KOPT-K1 (cell line): ENCODE measurements around the gene FCRL5.

Source experiments
- H3K27ac ChIP-seq: fragments of 200-600 bp; sonication (generic); 2 replicates; pipeline ENCODE4 v1.5.1; 2016; ENCODE audit warnings: antibody characterized with exemption, mild to moderate bottlenecking, low read depth, low read length; ENCODE audit not compliant: poor library complexity, severe bottlenecking
- H3K36me3 ChIP-seq: fragments of 200-600 bp; sonication (generic); 2 replicates; pipeline ENCODE4 v1.5.1; 2017; ENCODE audit warnings: antibody characterized with exemption, mild to moderate bottlenecking, low read length, moderate library complexity; ENCODE audit not compliant: insufficient read depth
- H3K9me3 ChIP-seq: fragments of 200-600 bp; sonication (generic); 2 replicates; pipeline ENCODE4 v1.5.1; 2017; ENCODE audit warnings: antibody characterized with exemption, low read length, mild to moderate bottlenecking; ENCODE audit not compliant: insufficient read depth, poor library complexity, severe bottlenecking

The FCRL5 gene

GRCh38 chr1:157551694-157552693, at the start of gene FCRL5:
Gene FCRL5 (minus strand): TSS chr1:157552515. CDS start chr1:157552362, 153 bp downstream.
- no peaks in the 10 kb centered on the region for H3K36me3 ChIP-seq
- H3K27ac ChIP-seq = no peak within 1 kb of the TSS
- no peaks in the 10 kb centered on the region for H3K9me3 ChIP-seq

- Histone ChIP-seq H3K9me3 (no peaks in the 10 kb centered on the region), H3K36me3 (no peaks in the 10 kb centered on the region), H3K27ac (no peak overlapping the region)
These were observed 47.9 kb upstream of the FCRL5 start for GRCh38 chr1:157600236-157600635.

GRCh38 chr1:157597959-157598667, 45.8 kb upstream of the FCRL5 start, which contains the start of gene FCRL4:
Gene FCRL4 (minus strand): TSS chr1:157598085. CDS start chr1:157597944, 141 bp downstream.
- H3K27ac ChIP-seq = no peak within 1 kb of the TSS
- no peaks in the 10 kb centered on the region for H3K36me3 ChIP-seq
- H3K9me3 ChIP-seq = no peaks in the 10 kb centered on the region

GRCh38 chr1:157596384-157596783, 44.1 kb upstream of the FCRL5 start:
- Histone ChIP-seq H3K9me3 (no peaks in the 10 kb centered on the region), H3K36me3 (no peaks in the 10 kb centered on the region), H3K27ac (no peak overlapping the region)

- H3K36me3 ChIP-seq = no peaks in the 10 kb centered on the region
- peak overlapping the region; percentile 42 for H3K27ac ChIP-seq
- no peaks in the 10 kb centered on the region for H3K9me3 ChIP-seq
These were observed 43.0 kb upstream of the FCRL5 start for GRCh38 chr1:157595356-157595755.

- Histone ChIP-seq H3K27ac (no peak overlapping the region), H3K36me3 (no peaks in the 10 kb centered on the region), H3K9me3 (peaks cover 7% of the 10 kb centered on the region)
These were observed 33.7 kb upstream of the FCRL5 start for GRCh38 chr1:157585984-157586383.

GRCh38 chr1:157584503-157584902, 32.2 kb upstream of the FCRL5 start:
- H3K36me3 ChIP-seq = no peaks in the 10 kb centered on the region
- no peak overlapping the region for H3K27ac ChIP-seq
- H3K9me3 ChIP-seq = peaks cover 7% of the 10 kb centered on the region

GRCh38 chr1:157580828-157581210, 28.5 kb upstream of the FCRL5 start:
- Histone ChIP-seq H3K9me3 (peaks cover 7% of the 10 kb centered on the region), H3K27ac (no peak overlapping the region), H3K36me3 (no peaks in the 10 kb centered on the region)

GRCh38 chr1:157580179-157580827, 28.0 kb upstream of the FCRL5 start:
- Histone ChIP-seq H3K9me3 (peaks cover 7% of the 10 kb centered on the region), H3K27ac (no peak overlapping the region), H3K36me3 (no peaks in the 10 kb centered on the region)

- Histone ChIP-seq H3K9me3 (no peaks in the 10 kb centered on the region), H3K27ac (no peak overlapping the region), H3K36me3 (no peaks in the 10 kb centered on the region)
These were observed 25.1 kb upstream of the FCRL5 start for GRCh38 chr1:157577420-157577819.

- H3K36me3 ChIP-seq = no peaks in the 10 kb centered on the region
- H3K9me3 ChIP-seq = no peaks in the 10 kb centered on the region
- no peak overlapping the region for H3K27ac ChIP-seq
These were observed 23.4 kb upstream of the FCRL5 start for GRCh38 chr1:157575744-157576143.

GRCh38 chr1:157574836-157575235, 22.5 kb upstream of the FCRL5 start:
- no peak overlapping the region for H3K27ac ChIP-seq
- H3K9me3 ChIP-seq = no peaks in the 10 kb centered on the region
- H3K36me3 ChIP-seq = no peaks in the 10 kb centered on the region

- Histone ChIP-seq H3K27ac (no peak overlapping the region), H3K36me3 (no peaks in the 10 kb centered on the region), H3K9me3 (no peaks in the 10 kb centered on the region)
These were observed 14.4 kb upstream of the FCRL5 start for GRCh38 chr1:157566484-157567300.

GRCh38 chr1:157562515-157562914, 10.2 kb upstream of the FCRL5 start:
- no peak overlapping the region for H3K27ac ChIP-seq
- H3K9me3 ChIP-seq = no peaks in the 10 kb centered on the region
- no peaks in the 10 kb centered on the region for H3K36me3 ChIP-seq
